H1 (cell line): ENCODE data around the gene POP7. TPM values are rescaled to one million over a fixed set of nuclear protein-coding genes. Genes with fewer than 3 reads are reported as not detected.

ENCODE experiments used
- CTCF ChIA-PET: fragments of 300-600 bp; sonication (Branson Sonifier 250); formaldehyde crosslinking; loops from one replicate; lab custom pipeline; 2021; ENCODE audit not compliant: partially characterized antibody; lab: Charles Lee
- POLR2A ChIA-PET: fragments of 300-600 bp; sonication (Branson Sonifier 250); formaldehyde crosslinking; loops from one replicate; lab custom pipeline; 2021; ENCODE audit warnings: inconsistent platforms; ENCODE audit not compliant: partially characterized antibody; lab: Charles Lee
- DNase-seq, 2 experiments: peaks; one replicate each; pipeline versions ENCODE4 v3.0.0 to v3.0.0-alpha.2; 2010 to 2022; ENCODE audit warnings: low spot score in 2 of 2, low read depth in 1 of 2, mixed read lengths in 1 of 2
- FAIRE-seq: peaks from 2 replicates; lab custom pipeline; 2011; peaks lifted over from hg19 to GRCh38; lab: Jason Lieb, UNC
- H2AFZ ChIP-seq: 2 replicates; pipeline ENCODE4 v1.8.1; 2012; ENCODE audit warnings: low read length, inconsistent platforms
- H2AK5ac ChIP-seq: 2 replicates; pipeline ENCODE4 v1.6.1; 2013; ENCODE audit warnings: low read depth, low read length
- H2BK120ac ChIP-seq: replicated peaks from 2 replicates; pipeline ENCODE3; 2013; ENCODE audit warnings: low read depth, low read length, inconsistent platforms
- H2BK12ac ChIP-seq: 2 replicates; pipeline ENCODE4 v1.6.1; 2013; ENCODE audit warnings: low read depth, low read length
- H2BK15ac ChIP-seq: 2 replicates; pipeline ENCODE4 v1.6.1; 2013; ENCODE audit warnings: low read length
- H2BK20ac ChIP-seq: 2 replicates; pipeline ENCODE4 v1.6.1; 2013; ENCODE audit warnings: low read length
- H2BK5ac ChIP-seq: 2 replicates; pipeline ENCODE4 v1.6.1; 2013; ENCODE audit warnings: low read depth, low read length
- H3K14ac ChIP-seq: 2 replicates; pipeline ENCODE4 v1.6.1; 2013; ENCODE audit warnings: inconsistent platforms; ENCODE audit not compliant: insufficient read length
- H3K18ac ChIP-seq: 2 replicates; pipeline ENCODE4 v1.6.1; 2013; ENCODE audit warnings: low read length; ENCODE audit errors: extremely low read depth
- H3K23ac ChIP-seq: 2 replicates; pipeline ENCODE4 v1.6.1; 2013; ENCODE audit warnings: inconsistent platforms; ENCODE audit not compliant: insufficient read length
- H3K23me2 ChIP-seq: 2 replicates; pipeline ENCODE4 v1.6.1; 2013; ENCODE audit warnings: low read depth, low read length
- H3K27ac ChIP-seq: 2 replicates; pipeline ENCODE4 v1.6.1; 2011; ENCODE audit warnings: low read depth, low read length, inconsistent platforms
- H3K27me3 ChIP-seq, 4 experiments: replicated peaks in 1 of 4; 1 replicate in 1 of 4; 2 replicates in 3 of 4; pipeline versions ENCODE4 v1.6.1 to v1.8.1; 2011 to 2013; ENCODE audit warnings: low read length in 3 of 4, mild to moderate bottlenecking in 3 of 4, inconsistent platforms in 2 of 4, mixed read lengths in 2 of 4, moderate library complexity in 1 of 4; ENCODE audit not compliant: control insufficient read depth in 3 of 4, insufficient read depth in 3 of 4; ENCODE audit errors: extremely low read depth in 1 of 4
- H3K36me3 ChIP-seq, 4 experiments: 2 replicates each; pipeline versions ENCODE4 v1.6.1 to v1.8.1; 2011 to 2013; ENCODE audit warnings: mild to moderate bottlenecking in 4 of 4, low read length in 3 of 4, moderate library complexity in 2 of 4, control low read depth in 1 of 4, inconsistent platforms in 1 of 4; ENCODE audit not compliant: insufficient read depth in 4 of 4, control insufficient read depth in 2 of 4
- H3K4ac ChIP-seq: replicated peaks from 2 replicates; pipeline ENCODE3; 2013; ENCODE audit warnings: low read length, low read depth, mixed read lengths, inconsistent platforms; ENCODE audit not compliant: insufficient read length
- H3K4me1 ChIP-seq, 4 experiments: replicated peaks in 1 of 4; 1 replicate in 1 of 4; 2 replicates in 3 of 4; pipeline versions ENCODE4 v1.6.1 to v1.8.1; 2011 to 2013; ENCODE audit warnings: low read length in 3 of 4, inconsistent platforms in 2 of 4, mixed read lengths in 1 of 4; ENCODE audit not compliant: insufficient read depth in 4 of 4, control insufficient read depth in 3 of 4
- H3K4me2 ChIP-seq, 2 experiments: 2 replicates each; pipeline versions ENCODE4 v1.6.1 to v1.8.1; 2011 to 2013; ENCODE audit warnings: low read depth in 2 of 2, low read length in 2 of 2, control low read depth in 1 of 2, inconsistent platforms in 1 of 2, mild to moderate bottlenecking in 1 of 2; ENCODE audit not compliant: insufficient read depth in 1 of 2
- H3K4me3 ChIP-seq, 4 experiments: fragments of 200-600, 300-600 bp in 1 of 4; sonication (generic), shearing (Covaris generic), sonication (Bioruptor Twin) in 1 of 4; 2 replicates each; pipeline versions ENCODE4 v1.5.1 to v1.8.1; 2011 to 2016; ENCODE audit warnings: low read length in 4 of 4, low read depth in 3 of 4, control low read depth in 2 of 4, inconsistent platforms in 2 of 4, mild to moderate bottlenecking in 2 of 4, mixed read lengths in 1 of 4, moderate library complexity in 1 of 4; ENCODE audit not compliant: insufficient read depth in 2 of 4; ENCODE audit errors: extremely low read depth in 1 of 4
- H3K56ac ChIP-seq: replicated peaks from 2 replicates; pipeline ENCODE3; 2013; ENCODE audit warnings: low read depth, mild to moderate bottlenecking, mixed read lengths, low read length, inconsistent platforms; ENCODE audit not compliant: insufficient read length
- H3K79me1 ChIP-seq: 2 replicates; pipeline ENCODE4 v1.6.1; 2013; ENCODE audit warnings: low read depth, low read length, control low read depth
- H3K79me2 ChIP-seq, 2 experiments: 2 replicates each; pipeline versions ENCODE4 v1.6.1 to v1.8.1; 2012 to 2013; ENCODE audit warnings: low read length in 2 of 2, mild to moderate bottlenecking in 2 of 2, inconsistent platforms in 1 of 2; ENCODE audit not compliant: insufficient read depth in 2 of 2, control insufficient read depth in 1 of 2
- H3K9ac ChIP-seq, 4 experiments: replicated peaks in 1 of 4; 1 replicate in 1 of 4; 2 replicates in 3 of 4; pipeline versions ENCODE4 v1.6.1 to v1.8.1; 2011 to 2013; ENCODE audit warnings: low read depth in 3 of 4, low read length in 3 of 4, control low read depth in 2 of 4, mild to moderate bottlenecking in 2 of 4, moderate library complexity in 2 of 4, inconsistent platforms in 1 of 4; ENCODE audit errors: extremely low read depth in 1 of 4
- H3K9me3 ChIP-seq, 2 experiments: 2 replicates each; pipeline versions ENCODE4 v1.6.1 to v1.8.1; 2012 to 2013; ENCODE audit warnings: mild to moderate bottlenecking in 2 of 2, moderate library complexity in 2 of 2, control low read depth in 1 of 2, inconsistent platforms in 1 of 2, low read depth in 1 of 2, low read length in 1 of 2, mixed read lengths in 1 of 2; ENCODE audit not compliant: insufficient read depth in 2 of 2
- H4K20me1 ChIP-seq, 2 experiments: replicated peaks in 1 of 2; 2 replicates each; pipeline versions ENCODE3 to v1.8.1; 2011 to 2013; ENCODE audit warnings: inconsistent platforms in 2 of 2, low read length in 2 of 2, mild to moderate bottlenecking in 1 of 2; ENCODE audit not compliant: insufficient read depth in 2 of 2, control insufficient read depth in 1 of 2
- H4K5ac ChIP-seq: 2 replicates; pipeline ENCODE4 v1.6.1; 2013; ENCODE audit warnings: low read length, low read depth, mixed read lengths, inconsistent platforms; ENCODE audit not compliant: insufficient read length
- H4K8ac ChIP-seq: 2 replicates; pipeline ENCODE4 v1.8.0; 2013; ENCODE audit warnings: mild to moderate bottlenecking, moderate library complexity, low read length, inconsistent platforms; ENCODE audit not compliant: insufficient read depth; ENCODE audit errors: extremely low read depth
- H4K91ac ChIP-seq: replicated peaks from 2 replicates; pipeline ENCODE3; 2013; ENCODE audit warnings: low read length, mixed read lengths, inconsistent platforms; ENCODE audit not compliant: insufficient read length
- CBX8 ChIP-seq: fragments of 300-800, 300-1000 bp; sonication (generic); IDR thresholded peaks from 2 replicates; pipeline ENCODE4 v1.7.1; 2016; ENCODE audit warnings: low read depth, low read length, borderline replicate concordance
- CREB1 ChIP-seq: IDR thresholded peaks from 2 replicates; pipeline ENCODE4 v1.6.1; 2012; ENCODE audit warnings: inconsistent platforms
- GTF2F1 ChIP-seq: IDR thresholded peaks from 2 replicates; pipeline ENCODE4 v1.6.1; 2012; ENCODE audit warnings: low read depth, low read length, improper control_type of control experiment, borderline replicate concordance
- HDAC6 ChIP-seq: IDR thresholded peaks from one replicate; pipeline ENCODE4 v1.7.1; 2012; ENCODE audit warnings: low read depth, mild to moderate bottlenecking, inconsistent platforms, low read length, moderate library complexity
- KDM1A ChIP-seq: fragments of 200-600, 300-600 bp; sonication (generic); IDR thresholded peaks from 2 replicates; pipeline ENCODE4 v1.7.1; 2016; ENCODE audit warnings: mild to moderate bottlenecking, low read length, borderline replicate concordance
- KDM5A ChIP-seq: fragments of 200-600 bp; IDR thresholded peaks from 2 replicates; pipeline ENCODE4 v1.7.1; 2012; ENCODE audit warnings: mild to moderate bottlenecking, low read length, inconsistent platforms, mixed read lengths
- NANOG ChIP-seq: IDR thresholded peaks from 2 replicates; pipeline ENCODE4 v1.6.1; 2011; ENCODE audit warnings: low read length, low read depth, mild to moderate bottlenecking, inconsistent platforms; ENCODE audit not compliant: insufficient read depth, poor library complexity, severe bottlenecking
- RAD21 ChIP-seq, 2 experiments: IDR thresholded peaks in 1 of 2; conservative IDR thresholded peaks in 1 of 2; 2 replicates each; pipeline ENCODE4 v1.6.1; 2011; ENCODE audit warnings: low read depth in 2 of 2, low read length in 2 of 2, improper control_type of control experiment in 1 of 2, inconsistent platforms in 1 of 2, mild to moderate bottlenecking in 1 of 2, moderate library complexity in 1 of 2
- SIN3A ChIP-seq, 2 experiments: IDR thresholded peaks in 1 of 2; conservative IDR thresholded peaks in 1 of 2; 2 replicates each; pipeline ENCODE4 v1.6.1; 2011 to 2012; ENCODE audit warnings: low read length in 2 of 2, improper control_type of control experiment in 1 of 2, low read depth in 1 of 2, mild to moderate bottlenecking in 1 of 2
- SP2 ChIP-seq: IDR thresholded peaks from 2 replicates; pipeline ENCODE4 v1.6.1; 2012; ENCODE audit warnings: mild to moderate bottlenecking, low read length, inconsistent platforms
- WGBS, 2 experiments: shearing (Covaris generic) in 1 of 2; methylation state at CpG; one replicate each; pipeline versions ENCODE4 v1.1.6 to v1.1.7; 2013 to 2015; ENCODE audit warnings: low lambda C conversion rate in 2 of 2, mixed read lengths in 2 of 2, inconsistent platforms in 1 of 2, low coverage in 1 of 2, missing lambda C conversion rate in 1 of 2; ENCODE audit not compliant: insufficient replicate concordance in 2 of 2, insufficient coverage in 1 of 2, insufficient read length in 1 of 2; ENCODE audit errors: extremely low coverage in 1 of 2, missing lambda C conversion rate in 1 of 2; 5-methylcytosine and 5-hydroxymethylcytosine counted together
- polyA plus RNA-seq, 7 experiments: library from polyadenylated mRNA; depleted of rRNA in 3 of 7; stranded (reverse) in 5 of 7; unstranded in 2 of 7; fragments of >200 nt in 5 of 7; fragments of 200-250 nt in 2 of 7; gene quantifications; 1 replicate in 5 of 7; 2 replicates in 1 of 7; 4 replicates in 1 of 7; pipeline versions ENCODE4 v1.2.1 to v1.2.3, GENCODE V29; 2011 to 2013; ENCODE audit warnings: missing spikeins in 2 of 7, mixed read lengths in 2 of 7
- total RNA-seq: library from RNA; stranded (reverse); fragmentation: NEBNext Ultra II Directional; extraction: Animal tissue kit (Norgen Biotek cat#: 25700); gene quantifications from 2 replicates; pipeline ENCODE4 v1.2.1, GENCODE V29; 2021

POP7 gene
- total and polyA plus RNA-seq, 2 of the 8 experiments (the other 6 are each of a cell fraction or from before 2014, with no cell fraction given): 92.5 to 135 TPM

- H2BK15ac ChIP-seq: no peak overlapping the region
- no peak overlapping the region for H3K23ac ChIP-seq
- FAIRE-seq: no peak
- no peaks in the 10 kb centered on the region for H3K79me2 ChIP-seq
- ChIA-PET CTCF (interaction anchor here (0.6 to 12.1 kb wide), 4 partner anchors 10 to 112 kb away, joined by 4 to 134 read pairs (median 6); partner anchors contain the start of gene GIGYF1), POLR2A (interaction anchor here (1.0 to 10.3 kb wide), 7 partner anchors 14 to 92 kb away, joined by 3 to 257 read pairs (median 20); partner anchors contain the start of genes GIGYF1, MOSPD3 and PCOLCE)
- H3K4ac ChIP-seq: no peak overlapping the region
- H3K23me2 ChIP-seq: peaks cover 11% of the 10 kb centered on the region; the same call in 1 of the 2 replicates
- no peak overlapping the region for H3K18ac ChIP-seq
- H3K36me3 ChIP-seq: peaks cover 0 to 41% (median 15%) of the 10 kb centered on the region in 4 experiments; a peak in 6 of 8 replicates
- no peak overlapping the region for H2AFZ ChIP-seq
- no peak overlapping the region for H2BK120ac ChIP-seq
- H3K4me3 ChIP-seq: peak overlapping the region; percentile 43 to 99 (median 62)
- peaks cover 3% of the 10 kb centered on the region for H3K79me1 ChIP-seq
- WGBS, 2 experiments: 20% methylated on average over 27 of the region's 59 CpGs; no CpG with 5 or more reads in 1 of the 2 experiments
- H3K14ac ChIP-seq: no peak overlapping the region
- no peak overlapping the region for H3K27ac ChIP-seq
- H3K27me3 ChIP-seq: peaks cover 0 to 8% (median 6%) of the 10 kb centered on the region in 4 experiments; a peak in 4 of 7 replicates
- H3K4me1 ChIP-seq: peaks cover 0 to 7% (median 2%) of the 10 kb centered on the region in 4 experiments; a peak in 6 of 7 replicates
- peak overlapping the region; percentile 58 to 87 for H3K4me2 ChIP-seq
- no peak overlapping the region for H4K5ac ChIP-seq
- no peak overlapping the region for H2BK12ac ChIP-seq
- DNase-seq: peak in 1 of 2 experiments; percentile 80
- peak overlapping the region; percentile 5; the same call in 1 of the 2 replicates for H4K8ac ChIP-seq
- H3K9ac ChIP-seq: no peak overlapping the region; a peak in 1 of 7 replicates
- H3K9me3 ChIP-seq: no peaks in the 10 kb centered on the region
- no peak overlapping the region for H2BK5ac ChIP-seq
- no peak overlapping the region for H2AK5ac ChIP-seq
- H4K91ac ChIP-seq: no peak overlapping the region
- H4K20me1 ChIP-seq: peaks cover 13 to 22% of the 10 kb centered on the region in 2 experiments
- H3K56ac ChIP-seq: no peak overlapping the region
- H2BK20ac ChIP-seq: no peak overlapping the region
- TF ChIP-seq CREB1: peak; percentile 71
- no peak for TF ChIP-seq CBX8
- TF ChIP-seq RAD21 (IDR thresholded peaks at IDR 0.05 in 1 of 2, conservative IDR thresholded peaks at IDR 0.05 in 1 of 2; ENCODE audit: low read depth in 2 of 2, low read length in 2 of 2): no peak
- no peak for TF ChIP-seq SP2
- TF ChIP-seq SIN3A (conservative IDR thresholded peaks at IDR 0.05 in 1 of 2, IDR thresholded peaks at IDR 0.05 in 1 of 2; ENCODE audit: low read depth in 1 of 2, low read length in 2 of 2): peak in 1 of 2 experiments; percentile 35; a peak in 1 of 4 replicates
- no peak for TF ChIP-seq NANOG
- no peak for TF ChIP-seq KDM1A
- TF ChIP-seq HDAC6: no peak
- TF ChIP-seq GTF2F1: no peak
- TF ChIP-seq KDM5A: no peak
Observed at GRCh38 chr7:100675581-100676350, 30.2 kb upstream of the POP7 start.
